CD4-positive, alpha-beta T cell (primary cell): ENCODE results near the gene PSMD3. TPM values are rescaled to one million over a fixed set of nuclear protein-coding genes. Genes with fewer than 3 reads are reported as not detected.

Source experiments
- ATAC-seq: fragments of 200-7000 bp; cut with Tn5 transposase; one replicate; pipeline ENCODE4 v1.10.0; 2022; ENCODE audit warnings: mild to moderate bottlenecking; ENCODE audit not compliant: poor library complexity
- CTCF ChIA-PET: fragments of 350-600 bp; sonication (Branson Sonifier 250); formaldehyde crosslinking; loops from one replicate; lab custom pipeline; 2021; ENCODE audit warnings: antibody characterized with exemption, inconsistent platforms; lab: Charles Lee
- POLR2A ChIA-PET: fragments of 350-600 bp; sonication (Branson Sonifier 250); formaldehyde crosslinking; loops from one replicate; lab custom pipeline; 2021; ENCODE audit warnings: antibody characterized with exemption, inconsistent platforms; lab: Charles Lee
- DNase-seq, 14 experiments: peaks; one replicate each; pipeline ENCODE4 v3.0.0-alpha.2; 2013 to 2020; ENCODE audit warnings: mixed read lengths in 2 of 14
- H3K27ac ChIP-seq, 2 donors: one replicate each; pipeline versions ENCODE4 v1.5.1 to v1.7.0; 2013; ENCODE audit warnings: low read length in 2 of 2, low read depth in 1 of 2, mild to moderate bottlenecking in 1 of 2
- H3K27me3 ChIP-seq, 2 experiments: 1 replicate in 1 of 2; 2 replicates in 1 of 2; pipeline versions ENCODE4 v1.6.1 to v1.7.0; 2013; ENCODE audit warnings: low read length in 2 of 2, control low read depth in 1 of 2, mild to moderate bottlenecking in 1 of 2, moderate library complexity in 1 of 2; ENCODE audit not compliant: insufficient read depth in 2 of 2, control insufficient read depth in 1 of 2
- H3K36me3 ChIP-seq: one replicate; pipeline ENCODE4 v1.6.1; 2013; ENCODE audit warnings: low read length, control low read depth; ENCODE audit not compliant: insufficient read depth
- H3K4me1 ChIP-seq: one replicate; pipeline ENCODE4 v1.6.1; 2013; ENCODE audit warnings: low read length, control low read depth; ENCODE audit not compliant: insufficient read depth
- H3K4me3 ChIP-seq: one replicate; pipeline ENCODE4 v1.5.1; 2013; ENCODE audit warnings: mild to moderate bottlenecking, low read length, moderate library complexity
- H3K9me3 ChIP-seq, 2 experiments: 1 replicate in 1 of 2; 2 replicates in 1 of 2; pipeline versions ENCODE4 v1.6.1 to v1.7.0; 2013; ENCODE audit warnings: low read length in 2 of 2, mild to moderate bottlenecking in 2 of 2, control low read depth in 1 of 2, moderate library complexity in 1 of 2; ENCODE audit not compliant: control insufficient read depth in 1 of 2, insufficient read depth in 1 of 2
- H3K27ac Mint-ChIP-seq: one replicate; pipeline ENCODE4 v1.8.0; 2020; ENCODE audit warnings: mixed read lengths
- H3K27me3 Mint-ChIP-seq: one replicate; pipeline ENCODE4 v1.8.0; 2021; ENCODE audit warnings: mixed read lengths
- H3K36me3 Mint-ChIP-seq: one replicate; pipeline ENCODE4 v1.8.0; 2021; ENCODE audit warnings: low read depth, mixed read lengths
- H3K4me1 Mint-ChIP-seq: one replicate; pipeline ENCODE4 v1.8.0; 2021; ENCODE audit warnings: low read depth, mixed read lengths
- H3K4me3 Mint-ChIP-seq: one replicate; pipeline ENCODE4 v1.8.0; 2020; ENCODE audit warnings: mild to moderate bottlenecking, mixed read lengths
- H3K9me3 Mint-ChIP-seq: one replicate; pipeline ENCODE4 v1.8.0; 2020; ENCODE audit warnings: mixed read lengths
- CTCF ChIP-seq: fragments of 200-600 bp; IDR thresholded peaks from one replicate; pipeline ENCODE4 v1.8.0; 2022; ENCODE audit warnings: antibody characterized with exemption, mild to moderate bottlenecking
- intact Hi-C, 2 experiments: fragments of 100-400 bp; cut with DNase I in 1 of 2; cut with micrococcal nuclease in 1 of 2; formaldehyde crosslinking; loops; one replicate each; pipeline versions ENCODE4 v1.15.1 to v1.9.0; 2023 to 2025; cut with DNase I, micrococcal nuclease
- microRNA-seq: library from miRNA; unstranded; fragments of <30 nt; microRNA quantifications from one replicate; pipeline ENCODE4 v1.2.0, GENCODE V29; 2021; ENCODE audit warnings: borderline microRNAs expressed, borderline replicate concordance
- total RNA-seq, 174 experiments: library from RNA in 2 of 174; stranded (reverse) in 2 of 174; gene quantifications; one replicate each; pipeline ENCODE4 v1.2.3 and lab custom pipeline; 2021 to 2026

The PSMD3 gene
- total RNA-seq, 2 experiments from 2014 or later = 66.7 to 71.9 TPM

- no peak overlapping the region for H3K27ac ChIP-seq
- H3K9me3 ChIP-seq = no peaks in the 10 kb centered on the region
- no peaks in the 10 kb centered on the region for H3K27me3 Mint-ChIP-seq
- intact Hi-C loops = no loop called here
- ChIA-PET POLR2A (no interaction called here), CTCF (no interaction called here)
- TF ChIP-seq CTCF = no peak
- H3K4me3 ChIP-seq = no peak overlapping the region
- H3K9me3 Mint-ChIP-seq = no peaks in the 10 kb centered on the region
- H3K27ac Mint-ChIP-seq = no peak overlapping the region
- peaks cover 27% of the 10 kb centered on the region for H3K36me3 Mint-ChIP-seq
- H3K4me1 ChIP-seq = no peaks in the 10 kb centered on the region
- peaks cover 11% of the 10 kb centered on the region for H3K36me3 ChIP-seq
- no peaks in the 10 kb centered on the region for H3K27me3 ChIP-seq
- ATAC-seq = no peak
- no peak overlapping the region for H3K4me3 Mint-ChIP-seq
- H3K4me1 Mint-ChIP-seq = peaks cover 4% of the 10 kb centered on the region
- DNase-seq = no peak
Observed at GRCh38 chr17:40041196-40041595, 60.6 kb downstream of the PSMD3 start.

Small RNAs within 50 kb of the gene (microRNA-seq; reads per million reads assigned to microRNA genes)
- gene MIR6884 = not detected

Other genes with a start within 250 kb of the PSMD3 start
- not detected for gene GRB7, start 242.9 kb upstream of the PSMD3 start, total RNA-seq
- 10 to 100 TPM; 39.7 to 39.9 TPM for gene IKZF3, start 116.5 kb upstream of the PSMD3 start, total RNA-seq
- gene ZPBP2, start 112.6 kb upstream of the PSMD3 start, total RNA-seq = not detected
- 10 to 100 TPM; 22.3 to 22.7 TPM for gene GSDMB, start 62.2 kb upstream of the PSMD3 start, total RNA-seq
- gene ORMDL3, start 53.2 kb upstream of the PSMD3 start, total RNA-seq = 100 to 1,000 TPM; 103 to 105 TPM
- not detected for gene LRRC3C, start 53.1 kb upstream of the PSMD3 start, total RNA-seq
- under 1 TPM in 1 of 2 experiments, not detected in 1; 0.14 TPM for gene GSDMA, start 17.8 kb upstream of the PSMD3 start, total RNA-seq
- not detected for gene CSF3, start 34.6 kb downstream of the PSMD3 start, total RNA-seq
- 10 to 100 TPM; 82.9 to 85.3 TPM for gene MED24, start 73.6 kb downstream of the PSMD3 start, total RNA-seq
- gene THRA, start 82.2 kb downstream of the PSMD3 start, total RNA-seq = 10 to 100 TPM; 35.2 to 36.4 TPM
- gene NR1D1, start 119.8 kb downstream of the PSMD3 start, total RNA-seq = 10 to 100 TPM; 29.6 to 34.1 TPM
- gene MSL1, start 141.2 kb downstream of the PSMD3 start, total RNA-seq = 10 to 100 TPM; 77.0 to 79.2 TPM
- gene CASC3, start 159.7 kb downstream of the PSMD3 start, total RNA-seq = 100 to 1,000 TPM; 195 to 207 TPM
- 1 to 10 TPM; 7.7 to 9.4 TPM for gene RAPGEFL1, start 196.7 kb downstream of the PSMD3 start, total RNA-seq
- 10 to 100 TPM; 17.3 to 21.3 TPM for gene WIPF2, start 238.5 kb downstream of the PSMD3 start, total RNA-seq